AG04449 (cell line): Measurements from ENCODE around the gene DCBLD1.

ENCODE experiments used
- CTCF ChIA-PET: fragments of 350-600 bp; formaldehyde crosslinking; extraction: SDS; loops from one replicate; lab custom pipeline; 2021; ENCODE audit warnings: antibody characterized with exemption; lab: Yijun Ruan, JAX
- POLR2A ChIA-PET: fragments of 400-600, 350-600 bp; formaldehyde crosslinking; extraction: SDS; loops from one replicate; lab custom pipeline; 2020; ENCODE audit warnings: antibody characterized with exemption, inconsistent platforms; lab: Yijun Ruan, JAX
- DNase-seq: peaks from one replicate; pipeline ENCODE4 v3.0.0-alpha.2; 2010; ENCODE audit warnings: low read depth, low spot score
- H3K4me3 ChIP-seq: 2 replicates; pipeline ENCODE4 v1.5.1; 2011; ENCODE audit warnings: low read depth, mild to moderate bottlenecking, control low read depth, low read length
- CTCF ChIP-seq: IDR thresholded peaks from one replicate; pipeline ENCODE4 v1.5.1; 2011; ENCODE audit warnings: mild to moderate bottlenecking, moderate library complexity, low read length, control low read depth, inconsistent platforms; ENCODE audit not compliant: insufficient read depth; ENCODE audit errors: missing control alignments

The DCBLD1 gene

GRCh38 chr6:117531809-117532725, 49.6 kb downstream of the DCBLD1 start:
- DNase-seq, result no peak
- no peak for TF ChIP-seq CTCF
- CTCF ChIA-PET, result interaction anchor here (0.7 to 3.2 kb wide), 8 partner anchors 9 to 83 kb away, joined by 3 to 16 read pairs (median 3); no protein-coding TSS in a partner anchor
- POLR2A ChIA-PET, result no interaction called here
- no peak overlapping the region for H3K4me3 ChIP-seq

GRCh38 chr6:117533775-117534174, 51.3 kb downstream of the DCBLD1 start:
- CTCF ChIA-PET, result no interaction called here
- no peak for TF ChIP-seq CTCF
- POLR2A ChIA-PET, result no interaction called here
- H3K4me3 ChIP-seq, result no peak overlapping the region
- no peak for DNase-seq

GRCh38 chr6:117534974-117535373, 52.5 kb downstream of the DCBLD1 start:
- ChIA-PET POLR2A (no interaction called here), CTCF (interaction anchor here (1.1 to 1.6 kb wide), 3 partner anchors 10 to 16 kb away, joined by 3 to 6 read pairs (median 4); no protein-coding TSS in a partner anchor)
- DNase-seq, result no peak
- no peak for TF ChIP-seq CTCF
- H3K4me3 ChIP-seq, result no peak overlapping the region

GRCh38 chr6:117536317-117536716, 53.8 kb downstream of the DCBLD1 start:
- ChIA-PET POLR2A (no interaction called here), CTCF (interaction anchor here (1.0 to 1.6 kb wide), 5 partner anchors 11 to 86 kb away, joined by 3 to 9 read pairs (median 4); no protein-coding TSS in a partner anchor)
- H3K4me3 ChIP-seq, result no peak overlapping the region
- DNase-seq, result no peak
- no peak for TF ChIP-seq CTCF

GRCh38 chr6:117538615-117539014, 56.1 kb downstream of the DCBLD1 start:
- CTCF ChIA-PET, result no interaction called here
- POLR2A ChIA-PET, result no interaction called here
- H3K4me3 ChIP-seq, result no peak overlapping the region
- no peak for TF ChIP-seq CTCF
- DNase-seq, result no peak

GRCh38 chr6:117540670-117541069, 58.2 kb downstream of the DCBLD1 start:
- TF ChIP-seq CTCF, result no peak
- ChIA-PET CTCF (interaction anchor here (0.7 to 1.4 kb wide), 3 partner anchors 8 to 15 kb away, joined by 3 to 4 read pairs (median 4); no protein-coding TSS in a partner anchor), POLR2A (no interaction called here)
- DNase-seq, result no peak
- no peak overlapping the region for H3K4me3 ChIP-seq
